HepG2 (cell line): Measurements from ENCODE around the gene ETHE1. TPM values are rescaled to one million over a fixed set of nuclear protein-coding genes. Genes with fewer than 3 reads are reported as not detected.

Experiments
- ATAC-seq: fragments of 200-7000 bp; cut with Tn5 transposase; 3 replicates; pipeline ENCODE4 v1.9.1; 2020; ENCODE audit warnings: mild to moderate bottlenecking, moderate library complexity
- BruUV-seq: library from RNA; stranded (reverse); fragments of 400-500 nt; replicated peaks from 2 replicates; lab custom pipeline; 2021; lab: Mats Ljungman, UMichigan
- CTCF ChIA-PET: fragments of 300-600 bp; formaldehyde crosslinking; extraction: SDS; loops from one replicate; lab custom pipeline; 2021; ENCODE audit warnings: low total read pairs, inconsistent platforms, low intra/inter-chr PET ratio; lab: Yijun Ruan, JAX
- POLR2A ChIA-PET: fragments of 350-600 bp; sonication (Branson Sonifier 250); formaldehyde crosslinking; loops from one replicate; lab custom pipeline; 2020; ENCODE audit warnings: antibody characterized with exemption, inconsistent platforms; lab: Yijun Ruan, JAX
- DNase-seq: peaks from one replicate; pipeline ENCODE4 v3.0.0-alpha.2; 2015; ENCODE audit warnings: low spot score
- FAIRE-seq: peaks from 3 replicates; lab custom pipeline; 2011; peaks lifted over from hg19 to GRCh38; lab: Jason Lieb, UNC
- H2AFZ ChIP-seq: one replicate; pipeline ENCODE4 v1.6.1; 2011; ENCODE audit warnings: low read length, inconsistent platforms
- H3K27ac ChIP-seq: fragments of 300-600 bp; 3 replicates; pipeline ENCODE4 v1.8.0; 2011; ENCODE audit warnings: mixed run types, mild to moderate bottlenecking, mixed read lengths, low read length, inconsistent platforms; ENCODE audit not compliant: insufficient read depth; ENCODE audit errors: extremely low read length
- H3K27me3 ChIP-seq, 2 experiments: fragments of 200-600 bp in 1 of 2; 2 replicates in 1 of 2; 3 replicates in 1 of 2; pipeline versions ENCODE4 v1.6.0 to v1.8.0; 2011; ENCODE audit warnings: low read length in 2 of 2, mild to moderate bottlenecking in 2 of 2, moderate library complexity in 2 of 2, inconsistent platforms in 1 of 2; ENCODE audit not compliant: insufficient read depth in 2 of 2, control insufficient read depth in 1 of 2
- H3K36me3 ChIP-seq, 2 experiments: fragments of 200-600 bp in 1 of 2; replicated peaks in 1 of 2; 2 replicates in 1 of 2; 3 replicates in 1 of 2; pipeline versions ENCODE4 v1.5.1 to v1.8.0; 2011; ENCODE audit warnings: low read length in 2 of 2, inconsistent platforms in 1 of 2; ENCODE audit not compliant: insufficient read depth in 2 of 2, control insufficient read depth in 1 of 2
- H3K4me1 ChIP-seq: 2 replicates; pipeline ENCODE4 v1.5.1; 2012; ENCODE audit warnings: low read length, inconsistent platforms; ENCODE audit not compliant: insufficient read depth
- H3K4me2 ChIP-seq: 2 replicates; pipeline ENCODE4 v1.6.0; 2011; ENCODE audit warnings: low read depth, low read length, inconsistent platforms
- H3K4me3 ChIP-seq, 3 experiments: fragments of 200-600 bp in 1 of 3; sonication (generic), shearing (Covaris generic) in 1 of 3; replicated peaks in 1 of 3; 2 replicates each; pipeline ENCODE4 v1.5.1; 2011 to 2016; ENCODE audit warnings: low read length in 3 of 3, inconsistent platforms in 2 of 3, low read depth in 2 of 3, mild to moderate bottlenecking in 2 of 3, control low read depth in 1 of 3, mixed read lengths in 1 of 3; ENCODE audit not compliant: insufficient read depth in 1 of 3
- H3K79me2 ChIP-seq: one replicate; pipeline ENCODE4 v1.6.1; 2011; ENCODE audit warnings: low read length, inconsistent platforms; ENCODE audit not compliant: insufficient read depth
- H3K9ac ChIP-seq: 2 replicates; pipeline ENCODE4 v1.6.0; 2011; ENCODE audit warnings: mild to moderate bottlenecking, low read depth, low read length, inconsistent platforms; ENCODE audit not compliant: insufficient read depth
- H3K9me3 ChIP-seq: 2 replicates; pipeline ENCODE4 v1.5.1; 2012; ENCODE audit warnings: mild to moderate bottlenecking, low read length
- H4K20me1 ChIP-seq: 2 replicates; pipeline ENCODE4 v1.6.0; 2011; ENCODE audit warnings: inconsistent platforms, mild to moderate bottlenecking, low read length, moderate library complexity; ENCODE audit not compliant: insufficient read depth
- KAT8 ChIP-seq: IDR thresholded peaks from 2 replicates; pipeline ENCODE4 v1.6.1; 2016; ENCODE audit warnings: missing genetic modification reagents, missing compliant biosample characterization
- MTF2 ChIP-seq: sonication (generic); formaldehyde crosslinking; IDR thresholded peaks from 2 replicates; pipeline ENCODE4 v1.5.0; 2020; ENCODE audit warnings: missing genetic modification reagents, borderline replicate concordance
- NFYC ChIP-seq: IDR thresholded peaks from 2 replicates; pipeline ENCODE4 v1.6.1; 2016; ENCODE audit warnings: missing genetic modification reagents, missing compliant biosample characterization
- ZFP62 ChIP-seq: sonication (generic); formaldehyde crosslinking; IDR thresholded peaks from 2 replicates; pipeline ENCODE4 v1.4.0; 2020; ENCODE audit warnings: missing genetic modification reagents
- ZFYVE20 ChIP-seq: sonication (generic); formaldehyde crosslinking; IDR thresholded peaks from 2 replicates; pipeline ENCODE4 v1.8.0; 2023; ENCODE audit warnings: low read depth, mild to moderate bottlenecking, moderate library complexity, missing genetic modification reagents, borderline replicate concordance
- ZNF7 ChIP-seq: IDR thresholded peaks from 2 replicates; pipeline ENCODE4 v1.6.1; 2016; ENCODE audit warnings: missing biosample characterization, missing genetic modification reagents
- WGBS: methylation state at CpG from one replicate; pipeline ENCODE4 v1.1.6; 2017; ENCODE audit warnings: low lambda C conversion rate; 5-methylcytosine and 5-hydroxymethylcytosine counted together
- in situ Hi-C: cut with HindIII; loops from 2 replicates; pipeline ENCODE4 v1.10.0; 2017; ENCODE audit warnings: low pct_unique_long_range_greater_than_20kb; ENCODE audit not compliant: extremely low pct_ligation_motif_present
- intact Hi-C: fragments of 100-400 bp; cut with micrococcal nuclease; formaldehyde crosslinking; loops from one replicate; pipeline ENCODE4 v1.10.0; 2022; ENCODE audit not compliant: unreplicated experiment
- polyA plus RNA-seq, 8 experiments: library from polyadenylated mRNA; depleted of rRNA in 3 of 8; stranded (reverse) in 7 of 8; unstranded in 1 of 8; fragments of >200 nt; fragmentation: Illumina TruSeq in 4 of 8; extraction: Trizol in 4 of 8; gene quantifications; 2 replicates each; pipeline versions ENCODE4 v1.2.1 to v1.2.3, GENCODE V29; 2011 to 2016; ENCODE audit warnings: low read depth in 4 of 8, missing spikeins in 1 of 8, mixed read lengths in 1 of 8; ENCODE audit not compliant: insufficient read depth in 1 of 8
- total RNA-seq, 5 experiments: library from RNA; depleted of rRNA; stranded (reverse); fragments of >200 nt; fragmentation: Illumina TruSeq; extraction: Trizol; gene quantifications; 2 replicates each; pipeline ENCODE4 v1.2.3, GENCODE V29; 2016; ENCODE audit warnings: low read depth in 1 of 5
- TF ChIP-seq, protein P1 (sequence below): sonication (generic); formaldehyde crosslinking; IDR thresholded peaks from 2 replicates; pipeline ENCODE4 v1.4.0; 2020; ENCODE audit warnings: low read depth, missing genetic modification reagents
- TF ChIP-seq, protein P2 (sequence below): IDR thresholded peaks from 2 replicates; pipeline ENCODE4 v1.6.1; 2012; ENCODE audit warnings: inconsistent platforms
- TF ChIP-seq, protein P3 (sequence below): sonication (generic); formaldehyde crosslinking; IDR thresholded peaks from 2 replicates; pipeline ENCODE4 v1.5.0; 2020; ENCODE audit warnings: missing genetic modification reagents
- TF ChIP-seq, protein P4 (sequence below): sonication (generic); formaldehyde crosslinking; IDR thresholded peaks from 2 replicates; pipeline ENCODE4 v1.4.0; 2020; ENCODE audit warnings: mild to moderate bottlenecking, missing genetic modification reagents
- TF ChIP-seq, protein P5 (sequence below): sonication (generic); formaldehyde crosslinking; IDR thresholded peaks from 2 replicates; pipeline ENCODE4 v1.5.0; 2020; ENCODE audit warnings: missing genetic modification reagents

The ETHE1 gene
- total and polyA plus RNA-seq, 2 of the 13 experiments (the other 11 are each of a cell fraction or from before 2014, with no cell fraction given), result 32.5 to 58.4 TPM

DNA sequence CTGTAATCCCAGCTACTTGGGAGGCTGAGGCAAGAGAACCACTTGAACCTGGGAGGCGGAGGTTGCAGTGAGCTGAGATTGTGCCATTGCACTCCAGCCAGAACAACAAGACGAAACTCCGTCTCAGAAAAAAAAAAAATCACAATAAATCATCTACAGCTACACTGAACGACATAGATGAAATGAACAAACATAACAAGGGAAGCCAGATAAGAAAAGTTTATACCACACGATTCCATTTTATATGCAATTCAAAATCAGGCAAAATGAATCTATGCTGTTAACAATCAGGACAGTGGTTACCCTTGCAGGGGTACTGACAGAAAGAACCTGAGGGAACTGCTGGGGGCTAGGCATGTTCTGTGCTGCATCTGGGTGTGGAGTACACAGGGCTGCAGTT is 42.7 kb upstream of the ETHE1 start:
- CTCF ChIA-PET, result no interaction called here
- no peak overlapping the region for H3K9ac ChIP-seq
- no peaks in the 10 kb centered on the region; a peak in 1 of 5 replicates for H3K27me3 ChIP-seq
- H3K27ac ChIP-seq, result no peak overlapping the region
- POLR2A ChIA-PET, result no interaction called here
- H3K36me3 ChIP-seq, result peaks cover 1 to 4% of the 10 kb centered on the region in 2 experiments; a peak in 2 of 5 replicates
- no peaks in the 10 kb centered on the region for H3K9me3 ChIP-seq
- ATAC-seq (no peak), DNase-seq (no peak), FAIRE-seq (no peak)
- H3K79me2 ChIP-seq, result peaks cover 3% of the 10 kb centered on the region
- in situ Hi-C loops, result no loop called here
- intact Hi-C loops, result no loop called here
- H3K4me1 ChIP-seq, result peaks cover 9% of the 10 kb centered on the region; the same call in 1 of the 2 replicates
- H2AFZ ChIP-seq, result no peak overlapping the region
- H4K20me1 ChIP-seq, result no peaks in the 10 kb centered on the region
- no peak overlapping the region for H3K4me2 ChIP-seq
- H3K4me3 ChIP-seq, result no peak overlapping the region
- WGBS, result 97% methylated on average over 5 of the region's 5 CpGs
- no TSS peak for BruUV-seq
- TF ChIP-seq, protein P1, sequence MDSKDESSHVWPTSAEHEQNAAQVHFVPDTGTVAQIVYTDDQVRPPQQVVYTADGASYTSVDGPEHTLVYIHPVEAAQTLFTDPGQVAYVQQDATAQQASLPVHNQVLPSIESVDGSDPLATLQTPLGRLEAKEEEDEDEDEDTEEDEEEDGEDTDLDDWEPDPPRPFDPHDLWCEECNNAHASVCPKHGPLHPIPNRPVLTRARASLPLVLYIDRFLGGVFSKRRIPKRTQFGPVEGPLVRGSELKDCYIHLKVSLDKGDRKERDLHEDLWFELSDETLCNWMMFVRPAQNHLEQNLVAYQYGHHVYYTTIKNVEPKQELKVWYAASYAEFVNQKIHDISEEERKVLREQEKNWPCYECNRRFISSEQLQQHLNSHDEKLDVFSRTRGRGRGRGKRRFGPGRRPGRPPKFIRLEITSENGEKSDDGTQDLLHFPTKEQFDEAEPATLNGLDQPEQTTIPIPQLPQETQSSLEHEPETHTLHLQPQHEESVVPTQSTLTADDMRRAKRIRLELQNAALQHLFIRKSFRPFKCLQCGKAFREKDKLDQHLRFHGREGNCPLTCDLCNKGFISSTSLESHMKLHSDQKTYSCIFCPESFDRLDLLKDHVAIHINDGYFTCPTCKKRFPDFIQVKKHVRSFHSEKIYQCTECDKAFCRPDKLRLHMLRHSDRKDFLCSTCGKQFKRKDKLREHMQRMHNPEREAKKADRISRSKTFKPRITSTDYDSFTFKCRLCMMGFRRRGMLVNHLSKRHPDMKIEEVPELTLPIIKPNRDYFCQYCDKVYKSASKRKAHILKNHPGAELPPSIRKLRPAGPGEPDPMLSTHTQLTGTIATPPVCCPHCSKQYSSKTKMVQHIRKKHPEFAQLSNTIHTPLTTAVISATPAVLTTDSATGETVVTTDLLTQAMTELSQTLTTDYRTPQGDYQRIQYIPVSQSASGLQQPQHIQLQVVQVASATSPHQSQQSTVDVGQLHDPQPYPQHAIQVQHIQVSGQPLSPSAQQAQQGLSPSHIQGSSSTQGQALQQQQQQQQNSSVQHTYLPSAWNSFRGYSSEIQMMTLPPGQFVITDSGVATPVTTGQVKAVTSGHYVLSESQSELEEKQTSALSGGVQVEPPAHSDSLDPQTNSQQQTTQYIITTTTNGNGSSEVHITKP (CRISPR knock-in tag), result no peak
- TF ChIP-seq ZFP62, result no peak
- TF ChIP-seq, protein P2, sequence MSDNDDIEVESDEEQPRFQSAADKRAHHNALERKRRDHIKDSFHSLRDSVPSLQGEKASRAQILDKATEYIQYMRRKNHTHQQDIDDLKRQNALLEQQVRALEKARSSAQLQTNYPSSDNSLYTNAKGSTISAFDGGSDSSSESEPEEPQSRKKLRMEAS, result no peak
- TF ChIP-seq ZFYVE20 (CRISPR knock-in tag), result no peak
- TF ChIP-seq, protein P3, sequence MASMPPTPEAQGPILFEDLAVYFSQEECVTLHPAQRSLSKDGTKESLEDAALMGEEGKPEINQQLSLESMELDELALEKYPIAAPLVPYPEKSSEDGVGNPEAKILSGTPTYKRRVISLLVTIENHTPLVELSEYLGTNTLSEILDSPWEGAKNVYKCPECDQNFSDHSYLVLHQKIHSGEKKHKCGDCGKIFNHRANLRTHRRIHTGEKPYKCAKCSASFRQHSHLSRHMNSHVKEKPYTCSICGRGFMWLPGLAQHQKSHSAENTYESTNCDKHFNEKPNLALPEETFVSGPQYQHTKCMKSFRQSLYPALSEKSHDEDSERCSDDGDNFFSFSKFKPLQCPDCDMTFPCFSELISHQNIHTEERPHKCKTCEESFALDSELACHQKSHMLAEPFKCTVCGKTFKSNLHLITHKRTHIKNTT, result no peak
- TF ChIP-seq KAT8 (CRISPR knock-in tag), result no peak
- no peak for TF ChIP-seq MTF2 (CRISPR knock-in tag)
- no peak for TF ChIP-seq NFYC (CRISPR knock-in tag)
- TF ChIP-seq, protein P4, sequence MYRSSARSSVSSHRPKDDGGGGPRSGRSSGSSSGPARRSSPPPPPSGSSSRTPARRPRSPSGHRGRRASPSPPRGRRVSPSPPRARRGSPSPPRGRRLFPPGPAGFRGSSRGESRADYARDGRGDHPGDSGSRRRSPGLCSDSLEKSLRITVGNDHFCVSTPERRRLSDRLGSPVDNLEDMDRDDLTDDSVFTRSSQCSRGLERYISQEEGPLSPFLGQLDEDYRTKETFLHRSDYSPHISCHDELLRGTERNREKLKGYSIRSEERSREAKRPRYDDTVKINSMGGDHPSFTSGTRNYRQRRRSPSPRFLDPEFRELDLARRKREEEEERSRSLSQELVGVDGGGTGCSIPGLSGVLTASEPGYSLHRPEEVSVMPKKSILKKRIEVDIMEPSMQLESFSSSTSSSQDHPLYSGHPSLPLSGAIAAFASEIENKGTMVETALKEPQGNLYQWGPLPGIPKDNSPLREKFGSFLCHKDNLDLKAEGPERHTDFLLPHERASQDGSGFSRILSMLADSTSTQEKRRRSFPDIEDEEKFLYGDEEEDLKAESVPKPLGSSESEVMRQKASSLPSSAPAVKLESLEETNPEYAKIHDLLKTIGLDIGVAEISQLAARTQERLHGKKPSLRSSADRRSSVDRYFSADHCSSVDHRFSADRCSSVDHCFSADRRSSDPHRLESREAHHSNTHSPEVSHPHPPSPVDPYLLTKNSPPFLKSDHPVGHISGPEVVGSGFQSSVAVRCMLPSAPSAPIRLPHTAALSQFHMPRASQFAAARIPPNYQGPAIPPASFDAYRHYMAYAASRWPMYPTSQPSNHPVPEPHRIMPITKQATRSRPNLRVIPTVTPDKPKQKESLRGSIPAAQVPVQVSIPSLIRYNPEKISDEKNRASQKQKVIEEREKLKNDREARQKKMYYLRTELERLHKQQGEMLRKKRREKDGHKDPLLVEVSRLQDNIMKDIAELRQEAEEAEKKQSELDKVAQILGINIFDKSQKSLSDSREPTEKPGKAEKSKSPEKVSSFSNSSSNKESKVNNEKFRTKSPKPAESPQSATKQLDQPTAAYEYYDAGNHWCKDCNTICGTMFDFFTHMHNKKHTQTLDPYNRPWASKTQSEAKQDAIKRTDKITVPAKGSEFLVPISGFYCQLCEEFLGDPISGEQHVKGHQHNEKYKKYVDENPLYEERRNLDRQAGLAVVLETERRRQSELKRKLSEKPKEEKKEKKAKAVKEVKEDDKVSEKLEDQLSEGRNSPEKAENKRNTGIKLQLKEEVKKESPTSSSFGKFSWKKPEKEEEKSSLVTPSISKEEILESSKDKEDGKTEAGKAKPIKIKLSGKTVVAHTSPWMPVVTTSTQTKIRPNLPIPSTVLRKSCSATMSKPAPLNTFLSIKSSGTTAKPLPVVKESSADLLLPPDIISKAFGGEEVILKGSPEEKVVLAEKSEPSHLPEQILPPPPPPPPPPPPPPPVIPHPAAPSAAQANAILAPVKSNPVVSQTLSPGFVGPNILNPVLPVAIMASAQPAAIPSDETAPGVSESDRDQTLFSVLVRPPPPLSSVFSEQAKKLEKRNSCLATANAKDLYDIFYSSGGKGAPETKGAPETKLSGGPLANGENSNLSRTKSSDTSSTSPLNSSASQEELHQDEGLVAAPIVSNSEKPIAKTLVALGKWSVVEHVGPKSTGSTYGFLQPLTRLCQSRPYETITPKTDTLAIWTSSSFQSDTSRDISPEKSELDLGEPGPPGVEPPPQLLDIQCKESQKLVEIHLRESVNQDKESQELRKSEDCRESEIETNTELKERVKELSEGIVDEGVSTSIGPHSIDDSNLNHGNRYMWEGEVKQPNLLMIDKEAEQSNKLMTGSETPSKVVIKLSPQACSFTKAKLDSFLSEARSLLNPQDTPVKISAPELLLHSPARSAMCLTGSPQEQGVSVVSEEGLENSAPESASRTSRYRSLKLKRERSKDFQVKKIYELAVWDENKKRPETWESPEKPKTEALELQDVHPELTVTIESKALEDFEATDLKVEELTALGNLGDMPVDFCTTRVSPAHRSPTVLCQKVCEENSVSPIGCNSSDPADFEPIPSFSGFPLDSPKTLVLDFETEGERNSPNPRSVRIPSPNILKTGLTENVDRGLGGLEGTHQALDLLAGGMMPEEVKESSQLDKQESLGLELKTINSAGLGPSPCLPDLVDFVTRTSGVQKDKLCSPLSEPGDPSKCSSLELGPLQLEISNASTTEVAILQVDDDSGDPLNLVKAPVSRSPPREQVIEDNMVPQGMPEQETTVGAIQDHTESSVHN (CRISPR knock-in tag), result no peak
- TF ChIP-seq ZNF7 (CRISPR knock-in tag), result no peak
- TF ChIP-seq, protein P5, sequence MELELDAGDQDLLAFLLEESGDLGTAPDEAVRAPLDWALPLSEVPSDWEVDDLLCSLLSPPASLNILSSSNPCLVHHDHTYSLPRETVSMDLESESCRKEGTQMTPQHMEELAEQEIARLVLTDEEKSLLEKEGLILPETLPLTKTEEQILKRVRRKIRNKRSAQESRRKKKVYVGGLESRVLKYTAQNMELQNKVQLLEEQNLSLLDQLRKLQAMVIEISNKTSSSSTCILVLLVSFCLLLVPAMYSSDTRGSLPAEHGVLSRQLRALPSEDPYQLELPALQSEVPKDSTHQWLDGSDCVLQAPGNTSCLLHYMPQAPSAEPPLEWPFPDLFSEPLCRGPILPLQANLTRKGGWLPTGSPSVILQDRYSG (CRISPR knock-in tag), result no peak
